Choroid plexus epithelial cell (primary cell): ENCODE data around the gene ARID5B.

Experiments
- DNase-seq: peaks from one replicate; pipeline ENCODE4 v3.0.0-alpha.2; 2010; ENCODE audit warnings: low read depth
- H3K4me3 ChIP-seq: 2 replicates; pipeline ENCODE4 v1.5.1; 2011; ENCODE audit warnings: low read depth, mild to moderate bottlenecking, control low read depth, low read length, moderate library complexity
- TF ChIP-seq, protein P1 (sequence below): conservative IDR thresholded peaks from 2 replicates; pipeline ENCODE4 v1.5.1; 2011; ENCODE audit warnings: low read depth, mild to moderate bottlenecking, control low read depth, inconsistent platforms, low read length, moderate library complexity

ARID5B gene

GRCh38 chr10:62011558-62011957, 110.1 kb downstream of the ARID5B start:
- no peak for DNase-seq
- H3K4me3 ChIP-seq, result no peak overlapping the region
- TF ChIP-seq, protein P1, sequence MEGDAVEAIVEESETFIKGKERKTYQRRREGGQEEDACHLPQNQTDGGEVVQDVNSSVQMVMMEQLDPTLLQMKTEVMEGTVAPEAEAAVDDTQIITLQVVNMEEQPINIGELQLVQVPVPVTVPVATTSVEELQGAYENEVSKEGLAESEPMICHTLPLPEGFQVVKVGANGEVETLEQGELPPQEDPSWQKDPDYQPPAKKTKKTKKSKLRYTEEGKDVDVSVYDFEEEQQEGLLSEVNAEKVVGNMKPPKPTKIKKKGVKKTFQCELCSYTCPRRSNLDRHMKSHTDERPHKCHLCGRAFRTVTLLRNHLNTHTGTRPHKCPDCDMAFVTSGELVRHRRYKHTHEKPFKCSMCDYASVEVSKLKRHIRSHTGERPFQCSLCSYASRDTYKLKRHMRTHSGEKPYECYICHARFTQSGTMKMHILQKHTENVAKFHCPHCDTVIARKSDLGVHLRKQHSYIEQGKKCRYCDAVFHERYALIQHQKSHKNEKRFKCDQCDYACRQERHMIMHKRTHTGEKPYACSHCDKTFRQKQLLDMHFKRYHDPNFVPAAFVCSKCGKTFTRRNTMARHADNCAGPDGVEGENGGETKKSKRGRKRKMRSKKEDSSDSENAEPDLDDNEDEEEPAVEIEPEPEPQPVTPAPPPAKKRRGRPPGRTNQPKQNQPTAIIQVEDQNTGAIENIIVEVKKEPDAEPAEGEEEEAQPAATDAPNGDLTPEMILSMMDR, result no peak

DNA sequence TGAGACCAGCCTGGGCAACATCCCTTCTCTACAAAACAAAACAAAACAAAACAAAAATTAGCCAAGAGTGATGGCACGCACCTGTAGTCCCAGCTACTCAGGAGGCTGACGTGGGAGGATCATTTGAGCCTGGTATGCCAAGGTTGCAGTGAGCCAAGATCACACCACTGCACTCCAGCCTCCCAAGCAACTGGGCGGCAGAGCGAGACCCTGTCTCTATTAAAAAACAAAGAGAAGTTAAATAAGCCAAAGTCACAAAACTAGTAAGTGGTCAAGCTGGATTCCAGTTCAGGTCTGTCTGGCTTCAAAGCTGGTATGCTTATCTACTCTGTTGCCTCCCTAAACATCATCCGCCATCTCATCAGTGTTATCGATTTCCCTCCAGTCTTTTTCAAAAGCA, 110.8 kb downstream of the ARID5B start:
- DNase-seq, result no peak
- TF ChIP-seq, protein P1, result no peak
- H3K4me3 ChIP-seq, result no peak overlapping the region

DNA sequence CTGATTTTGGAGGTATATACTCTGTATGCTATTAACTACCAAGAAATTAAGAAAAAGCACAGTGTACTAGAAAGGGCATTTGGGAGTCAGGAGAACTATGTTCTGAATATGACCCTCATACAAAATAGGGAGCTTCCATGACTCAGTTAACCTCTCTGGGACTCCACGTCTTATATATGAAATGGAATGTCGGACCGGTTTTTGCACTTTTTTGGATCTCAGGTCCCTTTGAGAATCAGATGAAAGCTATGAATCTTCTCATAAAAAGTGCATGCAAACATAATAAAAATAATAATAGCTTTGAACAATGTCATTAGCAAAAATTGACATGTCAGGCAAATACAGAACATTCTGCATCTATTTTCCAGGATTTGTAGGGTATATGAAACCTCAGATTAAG, 113.0 kb downstream of the ARID5B start:
- H3K4me3 ChIP-seq, result no peak overlapping the region
- no peak for DNase-seq
- TF ChIP-seq, protein P1, result no peak

DNA sequence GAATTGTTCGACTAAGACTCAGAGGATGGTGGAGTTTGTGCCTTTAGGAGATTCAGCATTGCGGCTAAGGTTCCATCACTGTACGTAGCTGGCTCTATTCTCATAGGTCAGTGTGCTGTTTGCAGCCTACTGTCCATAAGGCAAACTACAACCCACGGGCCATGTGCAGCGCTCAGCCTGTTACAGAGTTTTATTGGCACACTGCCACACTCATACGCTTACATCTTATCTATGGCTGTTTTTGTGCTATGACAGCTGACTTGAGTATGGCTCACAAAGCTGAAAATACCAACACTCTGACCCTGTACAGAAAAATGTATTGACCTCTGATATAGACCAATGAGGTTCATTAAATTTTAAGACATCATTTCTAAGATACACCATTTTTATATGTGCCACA, 114.5 kb downstream of the ARID5B start:
- TF ChIP-seq, protein P1, result peak; percentile 18
- no peak overlapping the region for H3K4me3 ChIP-seq
- DNase-seq, result peak; percentile 76

GRCh38 chr10:62016623-62017490, 115.4 kb downstream of the ARID5B start:
- no peak overlapping the region for H3K4me3 ChIP-seq
- TF ChIP-seq, protein P1, result no peak
- no peak for DNase-seq

- no peak overlapping the region for H3K4me3 ChIP-seq
- no peak for DNase-seq
- TF ChIP-seq, protein P1, result no peak
These were observed 116.0 kb downstream of the ARID5B start for GRCh38 chr10:62017491-62017870.
